HL-60 (cell line): Measurements from ENCODE around the gene LIMS2.

Source experiments
- DNase-seq, 2 experiments: peaks; one replicate each; pipeline ENCODE4 v3.0.0-alpha.2; 2010 to 2020; ENCODE audit warnings: low read depth in 1 of 2, low spot score in 1 of 2
- H3K27ac ChIP-seq: fragments of 250-450 bp; sonication (Bioruptor Pico); replicated peaks from 2 replicates; pipeline ENCODE4 v1.5.1; 2020; ENCODE audit warnings: mild to moderate bottlenecking, moderate library complexity
- H3K27me3 ChIP-seq: fragments of 250-450 bp; sonication (Bioruptor Pico); 2 replicates; pipeline ENCODE4 v1.5.1; 2021; ENCODE audit warnings: mild to moderate bottlenecking, moderate library complexity; ENCODE audit not compliant: insufficient read depth, poor library complexity, severe bottlenecking
- H3K4me3 ChIP-seq: replicated peaks from 2 replicates; pipeline ENCODE4 v1.5.1; 2011; ENCODE audit warnings: mild to moderate bottlenecking, control low read depth, low read length; ENCODE audit not compliant: insufficient read depth
- GABPA ChIP-seq: IDR thresholded peaks from 2 replicates; pipeline ENCODE4 v1.6.1; 2012; ENCODE audit warnings: low read depth
- POLR2AphosphoS5 ChIP-seq: IDR thresholded peaks from 2 replicates; pipeline ENCODE4 v1.6.1; 2012; ENCODE audit warnings: low read depth
- SPI1 ChIP-seq: IDR thresholded peaks from 2 replicates; pipeline ENCODE4 v1.6.1; 2012; ENCODE audit warnings: low read depth, mild to moderate bottlenecking, borderline replicate concordance
- TF ChIP-seq, protein P1 (sequence below): IDR thresholded peaks from one replicate; pipeline ENCODE4 v1.5.1; 2011; ENCODE audit warnings: low read length, control low read depth, inconsistent platforms; ENCODE audit not compliant: insufficient read depth
- TF ChIP-seq, protein P2 (sequence below): IDR thresholded peaks from 2 replicates; pipeline ENCODE4 v1.6.1; 2012; ENCODE audit warnings: low read depth; ENCODE audit not compliant: insufficient replicate concordance

Gene LIMS2

DNA sequence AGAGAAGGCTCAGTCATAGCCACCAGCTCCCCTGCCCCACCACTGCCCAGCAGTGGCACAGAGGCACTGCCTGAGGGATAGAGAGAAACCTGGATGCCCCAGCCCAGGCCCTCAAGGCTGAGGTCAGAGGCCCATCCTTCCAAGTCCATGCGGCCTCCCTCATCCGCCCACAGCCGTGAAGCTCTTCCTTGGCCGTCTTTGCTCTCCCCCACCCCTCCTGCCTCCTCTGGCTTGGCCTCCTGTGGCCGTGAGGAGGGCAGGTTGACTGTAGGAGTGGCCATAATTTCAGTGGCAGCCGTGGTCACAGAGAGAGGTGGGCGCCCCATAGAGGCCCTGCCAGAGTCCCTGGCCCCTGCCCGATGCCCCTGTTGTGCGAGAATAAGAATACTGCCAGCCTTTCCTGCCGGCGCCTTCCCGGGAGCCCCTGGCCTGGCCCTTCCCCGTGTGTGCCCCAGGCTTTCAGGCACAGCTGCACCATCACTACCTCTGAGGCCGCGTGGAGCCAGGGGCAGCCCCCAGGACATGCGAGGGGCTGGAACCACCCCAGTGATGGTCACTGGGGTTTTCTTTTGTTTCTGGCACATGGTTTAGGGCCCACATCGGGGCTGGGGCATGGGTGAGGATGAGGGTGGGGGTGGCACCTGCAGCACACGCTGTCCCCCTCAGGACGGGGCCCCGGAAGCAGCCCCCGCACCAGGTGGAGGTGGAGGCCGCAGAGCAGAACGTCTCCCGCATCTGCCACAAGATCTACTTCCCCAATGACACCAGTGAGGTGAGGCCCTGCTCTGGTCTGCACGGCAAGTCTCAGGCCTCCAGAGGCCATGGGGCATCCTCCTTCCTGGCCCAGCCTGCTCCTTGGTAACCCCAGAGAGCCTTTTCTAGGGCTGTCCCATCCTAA, 42.5 kb downstream of the LIMS2 start:
- Histone ChIP-seq H3K27me3 (no peaks in the 10 kb centered on the region), H3K4me3 (no peak overlapping the region), H3K27ac (peak overlapping the region; percentile 47)
- TF ChIP-seq GABPA (no peak), SPI1 (no peak), POLR2AphosphoS5 (peak; percentile 95)
- TF ChIP-seq, protein P1, sequence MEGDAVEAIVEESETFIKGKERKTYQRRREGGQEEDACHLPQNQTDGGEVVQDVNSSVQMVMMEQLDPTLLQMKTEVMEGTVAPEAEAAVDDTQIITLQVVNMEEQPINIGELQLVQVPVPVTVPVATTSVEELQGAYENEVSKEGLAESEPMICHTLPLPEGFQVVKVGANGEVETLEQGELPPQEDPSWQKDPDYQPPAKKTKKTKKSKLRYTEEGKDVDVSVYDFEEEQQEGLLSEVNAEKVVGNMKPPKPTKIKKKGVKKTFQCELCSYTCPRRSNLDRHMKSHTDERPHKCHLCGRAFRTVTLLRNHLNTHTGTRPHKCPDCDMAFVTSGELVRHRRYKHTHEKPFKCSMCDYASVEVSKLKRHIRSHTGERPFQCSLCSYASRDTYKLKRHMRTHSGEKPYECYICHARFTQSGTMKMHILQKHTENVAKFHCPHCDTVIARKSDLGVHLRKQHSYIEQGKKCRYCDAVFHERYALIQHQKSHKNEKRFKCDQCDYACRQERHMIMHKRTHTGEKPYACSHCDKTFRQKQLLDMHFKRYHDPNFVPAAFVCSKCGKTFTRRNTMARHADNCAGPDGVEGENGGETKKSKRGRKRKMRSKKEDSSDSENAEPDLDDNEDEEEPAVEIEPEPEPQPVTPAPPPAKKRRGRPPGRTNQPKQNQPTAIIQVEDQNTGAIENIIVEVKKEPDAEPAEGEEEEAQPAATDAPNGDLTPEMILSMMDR: no peak
- TF ChIP-seq, protein P2, sequence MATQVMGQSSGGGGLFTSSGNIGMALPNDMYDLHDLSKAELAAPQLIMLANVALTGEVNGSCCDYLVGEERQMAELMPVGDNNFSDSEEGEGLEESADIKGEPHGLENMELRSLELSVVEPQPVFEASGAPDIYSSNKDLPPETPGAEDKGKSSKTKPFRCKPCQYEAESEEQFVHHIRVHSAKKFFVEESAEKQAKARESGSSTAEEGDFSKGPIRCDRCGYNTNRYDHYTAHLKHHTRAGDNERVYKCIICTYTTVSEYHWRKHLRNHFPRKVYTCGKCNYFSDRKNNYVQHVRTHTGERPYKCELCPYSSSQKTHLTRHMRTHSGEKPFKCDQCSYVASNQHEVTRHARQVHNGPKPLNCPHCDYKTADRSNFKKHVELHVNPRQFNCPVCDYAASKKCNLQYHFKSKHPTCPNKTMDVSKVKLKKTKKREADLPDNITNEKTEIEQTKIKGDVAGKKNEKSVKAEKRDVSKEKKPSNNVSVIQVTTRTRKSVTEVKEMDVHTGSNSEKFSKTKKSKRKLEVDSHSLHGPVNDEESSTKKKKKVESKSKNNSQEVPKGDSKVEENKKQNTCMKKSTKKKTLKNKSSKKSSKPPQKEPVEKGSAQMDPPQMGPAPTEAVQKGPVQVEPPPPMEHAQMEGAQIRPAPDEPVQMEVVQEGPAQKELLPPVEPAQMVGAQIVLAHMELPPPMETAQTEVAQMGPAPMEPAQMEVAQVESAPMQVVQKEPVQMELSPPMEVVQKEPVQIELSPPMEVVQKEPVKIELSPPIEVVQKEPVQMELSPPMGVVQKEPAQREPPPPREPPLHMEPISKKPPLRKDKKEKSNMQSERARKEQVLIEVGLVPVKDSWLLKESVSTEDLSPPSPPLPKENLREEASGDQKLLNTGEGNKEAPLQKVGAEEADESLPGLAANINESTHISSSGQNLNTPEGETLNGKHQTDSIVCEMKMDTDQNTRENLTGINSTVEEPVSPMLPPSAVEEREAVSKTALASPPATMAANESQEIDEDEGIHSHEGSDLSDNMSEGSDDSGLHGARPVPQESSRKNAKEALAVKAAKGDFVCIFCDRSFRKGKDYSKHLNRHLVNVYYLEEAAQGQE: no peak
- peak; percentile 29 to 58 for DNase-seq

DNA sequence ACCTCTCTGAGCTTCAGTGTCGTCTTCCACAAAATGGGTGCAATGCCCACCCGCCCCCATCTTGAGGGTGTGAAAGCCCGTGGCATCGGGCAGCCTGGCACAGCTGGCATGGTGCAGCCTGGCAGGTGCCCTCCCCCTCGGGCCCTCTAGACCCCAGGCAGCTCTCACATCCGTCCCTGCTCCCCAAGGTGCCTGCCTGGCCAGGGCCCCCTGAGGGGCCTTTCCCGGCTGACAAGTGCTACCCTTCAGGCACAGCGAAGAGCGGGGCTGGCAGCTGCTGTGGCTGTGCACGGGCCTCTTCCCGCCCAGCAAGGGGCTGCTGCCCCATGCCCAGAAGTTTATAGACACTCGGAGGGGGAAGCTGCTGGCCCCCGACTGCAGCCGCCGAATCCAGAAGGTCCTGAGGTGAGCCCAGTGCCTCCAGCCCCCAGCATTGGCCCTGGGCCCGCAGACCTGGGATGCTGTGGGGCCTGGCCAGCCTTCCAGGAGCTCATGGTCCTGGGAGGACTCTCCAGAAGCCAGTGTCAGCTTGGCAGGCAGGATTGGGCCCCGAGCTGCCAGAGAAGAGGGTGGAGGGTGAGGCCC, 43.2 kb downstream of the LIMS2 start:
- no peak for DNase-seq
- TF ChIP-seq GABPA (no peak), POLR2AphosphoS5 (no peak), SPI1 (no peak)
- TF ChIP-seq, protein P2: no peak
- TF ChIP-seq, protein P1: no peak
- Histone ChIP-seq H3K4me3 (no peak overlapping the region), H3K27ac (no peak overlapping the region), H3K27me3 (no peaks in the 10 kb centered on the region)

- Histone ChIP-seq H3K27ac (no peak overlapping the region), H3K4me3 (no peak overlapping the region), H3K27me3 (no peaks in the 10 kb centered on the region)
- DNase-seq: no peak
- TF ChIP-seq SPI1: no peak
- TF ChIP-seq, protein P2: no peak
- TF ChIP-seq, protein P1: no peak
- no peak for TF ChIP-seq POLR2AphosphoS5
- no peak for TF ChIP-seq GABPA
These were observed 43.8 kb downstream of the LIMS2 start for GRCh38 chr2:127631541-127631996.
